CD4-positive, alpha-beta T cell treated with Interleukin-17A for 1 hour (primary cell): Measurements from ENCODE around the gene PRKCB.
A peak's percentile ranks its signal among the peaks of the same experiment; 100 is the strongest.

ENCODE experiments used
- DNase-seq: peaks from one replicate; pipeline ENCODE4 v3.0.0-alpha.2; 2020

Gene PRKCB

DNA sequence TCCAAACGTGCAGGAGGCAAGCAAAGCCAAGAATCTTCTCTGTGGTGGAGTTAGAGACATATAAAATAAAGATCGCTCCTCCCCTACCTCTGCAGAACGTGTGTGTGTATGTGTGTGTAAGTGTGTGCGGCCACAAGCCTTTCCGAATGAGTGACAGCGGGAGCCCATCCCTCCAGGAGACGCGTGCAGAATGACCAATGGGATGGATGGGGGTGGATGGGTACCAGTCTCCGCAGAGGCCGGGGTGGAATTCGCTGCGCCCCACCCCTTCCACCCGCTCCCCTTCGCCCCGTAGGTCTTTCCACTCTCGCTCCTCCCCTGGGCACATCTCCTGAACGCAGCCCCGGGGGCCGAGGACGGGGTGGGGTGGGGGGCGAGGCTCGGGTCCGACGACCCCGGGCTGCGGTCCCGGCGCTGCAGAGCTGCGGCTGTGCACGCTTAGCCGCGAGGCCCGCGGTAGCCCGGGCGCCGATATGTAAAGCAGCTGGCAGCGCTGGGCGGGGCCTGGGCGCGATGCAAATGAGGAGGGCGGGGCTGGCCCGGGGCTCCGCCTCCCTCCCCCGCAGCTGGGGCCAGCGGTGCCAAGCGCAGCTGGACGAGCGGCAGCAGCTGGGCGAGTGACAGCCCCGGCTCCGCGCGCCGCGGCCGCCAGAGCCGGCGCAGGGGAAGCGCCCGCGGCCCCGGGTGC lies at the start of gene PRKCB:
PRKCB (plus strand) TSS at position 594 of the 688 bp plus-strand sequence.
- DNase-seq, result peak; percentile 90

DNA sequence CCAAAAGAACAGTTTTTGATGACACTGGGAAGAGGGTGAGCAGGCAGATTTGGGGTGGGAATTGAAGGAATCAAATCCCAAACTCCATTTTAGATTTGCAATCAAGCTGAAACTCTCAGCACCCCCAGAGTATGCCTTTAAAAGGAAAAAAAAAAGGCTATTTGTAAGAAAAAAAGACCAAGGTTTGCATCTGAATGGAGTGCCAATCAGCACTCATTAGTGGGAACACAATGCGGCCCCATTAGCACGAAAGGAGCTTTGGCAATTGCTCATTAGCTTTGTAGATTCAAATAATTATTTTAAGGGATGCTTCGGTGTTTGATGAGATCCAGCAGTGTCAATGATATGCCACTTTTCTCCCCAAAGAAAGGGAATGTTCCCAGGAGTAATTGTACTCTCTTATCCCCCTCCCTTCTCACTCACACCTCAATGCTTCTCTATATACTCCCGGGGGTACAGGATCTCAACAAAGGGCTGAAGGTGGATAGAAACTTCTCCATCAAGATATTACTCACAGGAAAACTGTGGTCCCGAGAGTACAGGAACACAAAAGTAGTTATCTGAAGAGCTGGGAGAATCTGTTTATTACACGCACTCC lies 48.7 kb upstream of the PRKCB start:
- DNase-seq, result no peak

DNA sequence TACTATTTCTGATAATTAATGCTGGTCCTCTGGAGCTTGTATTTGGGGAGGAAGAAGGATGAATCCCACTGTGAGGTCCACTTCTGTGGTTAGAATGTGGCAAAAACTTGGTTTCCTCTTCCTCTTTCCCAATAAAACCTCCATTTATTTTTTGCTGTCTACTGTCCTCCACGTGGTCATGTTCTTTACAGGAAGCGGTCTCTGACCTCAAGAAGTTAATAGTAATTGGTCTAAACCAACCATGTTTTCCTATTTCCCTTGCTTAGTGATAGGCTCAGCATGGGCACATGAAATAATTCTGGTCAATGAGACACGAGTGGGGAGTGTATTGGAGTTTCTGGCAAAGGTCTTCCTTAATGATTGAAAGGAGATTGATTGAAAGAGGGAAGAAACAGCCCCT lies 47.1 kb upstream of the PRKCB start:
- no peak for DNase-seq

DNA sequence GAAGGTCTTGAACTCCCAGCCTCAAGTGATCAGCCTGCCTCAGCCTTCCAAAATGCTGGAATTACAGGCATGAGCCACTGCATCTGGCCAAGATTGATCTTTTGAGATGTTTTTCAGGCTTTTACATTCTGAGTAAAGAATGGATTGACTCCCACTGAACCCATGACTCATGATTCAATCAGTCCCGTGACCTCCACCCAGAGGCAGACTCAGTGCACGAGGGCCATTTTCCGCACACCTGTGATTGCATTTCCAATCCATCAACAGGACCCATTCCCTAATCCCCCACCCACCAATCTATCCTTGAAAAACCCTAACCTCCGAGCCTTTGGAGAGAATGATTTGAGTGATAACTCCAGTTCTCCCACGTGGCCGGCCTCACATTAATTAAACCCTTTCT lies 40.4 kb upstream of the PRKCB start:
- no peak for DNase-seq

DNA sequence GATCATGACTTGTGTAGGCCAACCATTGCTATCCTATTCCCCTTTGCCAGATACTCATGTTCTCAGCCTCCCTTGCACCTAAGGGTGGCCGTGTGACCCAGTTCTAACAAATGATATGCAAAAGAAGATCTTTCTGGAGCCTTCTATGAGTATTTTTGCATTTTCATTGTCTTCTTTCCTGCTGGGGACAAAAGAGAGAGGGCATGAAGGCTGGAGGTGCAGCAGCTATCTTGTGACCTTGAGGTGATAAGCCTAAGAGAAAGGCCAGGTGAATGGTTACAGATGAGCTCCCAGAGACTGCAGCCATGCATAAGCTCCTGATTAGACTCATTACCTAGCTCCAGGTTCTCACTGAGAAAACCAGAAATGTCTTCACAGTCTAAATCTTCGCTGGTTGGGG lies 38.8 kb upstream of the PRKCB start:
- DNase-seq, result no peak

DNA sequence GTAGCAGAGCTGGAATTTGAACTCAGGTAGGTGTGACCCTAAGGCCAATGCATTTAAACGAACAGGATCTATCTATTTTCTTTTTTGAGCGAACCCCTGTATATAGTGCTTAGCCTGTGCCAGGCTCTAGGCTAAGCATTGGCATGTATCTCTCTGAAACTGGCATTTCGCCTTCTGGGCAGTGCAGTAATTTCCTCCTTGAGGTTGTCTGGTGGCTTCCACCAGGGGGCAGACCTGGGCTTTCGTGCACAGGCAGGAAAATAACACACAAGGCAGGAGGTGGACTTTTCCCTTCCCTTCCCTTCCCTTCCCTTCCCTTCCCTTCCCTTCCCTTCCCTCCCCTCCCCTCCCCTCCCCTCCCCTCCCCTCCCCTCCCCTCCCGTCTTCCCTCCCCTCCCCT lies 34.4 kb upstream of the PRKCB start:
- peak; percentile 78 for DNase-seq

DNA sequence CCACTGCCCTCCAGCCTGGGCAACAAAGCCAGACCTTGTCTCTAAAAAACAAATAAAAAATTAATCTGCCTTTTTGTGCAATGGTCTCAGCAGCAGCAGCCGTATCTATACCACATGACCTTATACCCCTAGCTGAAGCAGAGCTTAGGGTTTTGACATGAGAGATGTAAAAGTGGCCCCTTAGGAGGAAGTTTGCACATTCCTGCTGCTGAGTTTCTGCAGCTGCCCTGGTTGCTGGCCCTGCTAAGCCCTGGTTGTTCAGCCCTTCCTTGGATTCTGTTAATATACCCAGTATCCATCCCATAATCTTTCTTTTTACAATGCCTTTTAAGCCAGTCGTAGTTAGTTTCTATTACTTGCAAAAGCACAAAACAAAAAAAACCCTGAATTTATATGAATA lies 33.0 kb upstream of the PRKCB start:
- no peak for DNase-seq

DNA sequence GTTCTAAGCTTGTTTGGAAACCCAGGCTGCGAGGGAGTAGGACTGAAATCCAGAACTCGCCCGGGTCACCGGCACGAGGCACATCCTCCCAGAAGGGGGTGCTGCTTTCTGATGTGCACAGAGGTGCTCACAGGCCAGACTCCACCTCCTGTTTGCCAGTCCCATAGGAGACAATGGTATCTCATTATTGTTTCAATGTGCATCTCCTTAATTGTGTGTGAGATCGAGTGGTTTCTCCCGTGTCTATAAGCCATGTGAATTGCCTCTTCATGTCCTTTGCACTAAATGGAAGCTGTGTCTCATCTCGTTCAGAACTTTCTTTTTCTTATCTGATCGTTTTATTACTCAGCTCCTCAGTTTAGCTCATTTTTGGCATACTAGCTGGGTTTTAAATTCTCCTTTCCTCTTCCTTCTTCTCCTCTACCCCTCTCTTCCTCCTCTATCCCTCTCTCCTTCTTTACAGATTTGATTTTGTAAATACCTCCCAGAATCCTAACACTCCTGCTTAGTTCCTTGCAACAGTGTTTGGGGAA lies 32.1 kb upstream of the PRKCB start:
- peak; percentile 81 for DNase-seq

DNA sequence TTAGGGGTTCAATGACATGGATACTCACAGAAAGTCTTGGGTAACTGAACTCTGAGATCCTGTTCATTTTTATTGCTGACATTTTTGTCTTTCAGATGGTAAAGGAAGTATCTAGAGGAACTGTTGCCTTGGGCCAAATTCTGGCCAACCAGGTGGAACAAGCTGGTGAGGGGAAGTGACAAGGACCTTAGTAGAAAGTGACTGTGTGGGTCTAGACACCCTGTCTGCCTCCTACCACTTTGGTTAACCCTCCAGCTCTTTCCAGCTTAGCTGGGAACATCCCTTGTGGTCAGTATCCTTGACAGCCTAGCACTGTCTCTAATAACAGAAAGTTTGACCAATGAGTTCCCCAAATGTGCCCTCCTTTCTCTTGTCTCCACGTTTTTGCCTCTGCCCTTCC lies 28.8 kb upstream of the PRKCB start:
- DNase-seq, result peak; percentile 13

DNA sequence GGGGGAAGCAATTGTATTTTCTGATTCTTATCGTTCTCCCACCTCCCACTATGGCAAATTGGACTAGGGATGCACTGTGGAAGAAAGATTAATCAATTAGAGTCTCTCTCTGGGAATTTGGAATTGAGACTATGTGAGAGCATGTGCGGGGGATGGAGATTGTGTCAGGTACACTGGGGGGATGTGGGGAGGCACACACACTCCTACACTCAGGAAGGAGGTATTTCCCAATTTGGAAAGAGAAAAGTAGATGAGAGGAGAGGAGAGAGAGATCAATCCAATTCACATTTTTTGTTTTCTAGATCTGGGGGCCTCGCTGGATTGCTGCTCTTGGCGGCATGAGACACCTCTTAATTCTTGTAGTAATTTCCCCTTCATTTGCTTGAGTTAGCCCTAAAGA lies 14.3 kb upstream of the PRKCB start:
- no peak for DNase-seq

DNA sequence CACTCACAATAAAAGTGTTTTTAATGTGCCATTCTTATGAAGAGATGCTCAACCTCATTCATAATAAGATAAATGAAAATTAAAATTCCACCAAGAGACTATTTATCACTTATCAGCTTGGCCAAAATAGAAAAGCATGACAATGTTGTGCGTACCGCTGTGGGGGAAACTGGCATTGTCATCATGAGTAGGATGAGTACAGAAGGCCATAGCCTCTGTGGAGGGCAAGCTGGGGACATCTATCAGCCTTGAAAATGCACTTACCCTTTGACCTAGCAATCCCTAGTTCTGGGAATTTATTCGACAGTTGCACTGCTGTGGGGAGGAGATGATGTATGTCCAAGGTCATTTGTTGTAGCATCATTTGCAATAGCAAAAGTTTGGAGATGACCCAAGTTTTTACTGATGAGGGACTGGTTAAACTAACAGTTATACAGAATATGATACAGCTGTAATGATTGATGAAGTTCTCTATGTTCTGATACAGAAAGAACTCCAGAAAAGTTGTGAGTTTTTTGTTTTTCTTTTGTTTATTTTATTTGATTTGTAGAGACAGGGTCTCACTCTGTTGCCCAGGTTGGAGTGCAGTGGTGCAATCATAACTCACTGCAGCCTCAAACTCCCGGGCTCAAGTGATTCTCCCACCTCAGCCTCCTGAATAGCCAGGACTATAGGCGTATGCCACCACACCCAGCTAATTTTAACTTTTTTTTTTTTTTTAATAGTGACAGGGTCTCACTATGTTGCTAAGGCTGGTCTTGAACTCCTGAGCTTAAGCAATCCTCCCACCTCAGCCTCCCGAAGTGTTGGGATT lies 13.7 kb upstream of the PRKCB start:
- no peak for DNase-seq

DNA sequence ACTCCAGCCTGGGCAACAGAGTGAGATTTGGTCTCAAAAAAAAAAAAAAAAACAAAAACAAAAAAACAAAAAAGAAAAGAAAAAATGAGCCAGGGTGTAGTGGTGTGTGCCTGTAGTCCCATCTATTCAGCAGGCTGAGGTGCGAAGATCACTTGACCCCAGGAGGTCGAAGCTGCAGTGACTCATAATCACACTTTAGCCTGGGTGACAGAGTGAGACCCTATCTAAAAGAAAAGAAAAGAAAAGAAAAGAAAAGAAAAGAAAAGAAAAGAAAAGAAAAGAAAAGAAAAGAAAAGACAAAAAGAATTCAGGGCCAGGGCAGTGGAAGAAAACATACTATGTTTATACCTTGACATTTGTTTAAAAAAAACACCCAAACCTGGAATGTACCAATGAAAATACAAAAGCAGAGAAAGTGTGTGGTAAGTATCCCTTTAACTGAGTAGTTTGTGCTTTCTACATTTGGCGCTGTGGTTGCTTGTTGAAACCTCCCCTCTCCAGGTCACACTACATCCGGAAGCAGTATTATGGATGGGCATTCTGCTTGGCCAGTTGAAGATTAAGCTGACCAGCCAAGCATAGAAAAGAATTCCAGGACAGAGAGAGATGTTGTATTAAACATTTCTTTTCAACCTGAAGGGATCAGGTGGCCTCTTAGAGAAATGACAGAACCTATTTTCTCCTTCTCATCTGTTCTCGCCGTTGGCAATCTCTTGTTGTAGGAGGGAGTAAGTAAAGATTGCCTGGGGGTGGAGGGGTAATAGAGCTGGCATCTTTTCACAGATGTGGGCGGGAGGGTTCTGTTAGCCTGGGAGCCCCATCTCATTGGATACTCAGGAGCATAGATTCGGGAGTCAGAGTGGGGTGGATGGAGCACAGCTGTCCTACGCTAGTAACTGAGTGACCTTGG lies 12.1 kb upstream of the PRKCB start:
- no peak for DNase-seq

DNA sequence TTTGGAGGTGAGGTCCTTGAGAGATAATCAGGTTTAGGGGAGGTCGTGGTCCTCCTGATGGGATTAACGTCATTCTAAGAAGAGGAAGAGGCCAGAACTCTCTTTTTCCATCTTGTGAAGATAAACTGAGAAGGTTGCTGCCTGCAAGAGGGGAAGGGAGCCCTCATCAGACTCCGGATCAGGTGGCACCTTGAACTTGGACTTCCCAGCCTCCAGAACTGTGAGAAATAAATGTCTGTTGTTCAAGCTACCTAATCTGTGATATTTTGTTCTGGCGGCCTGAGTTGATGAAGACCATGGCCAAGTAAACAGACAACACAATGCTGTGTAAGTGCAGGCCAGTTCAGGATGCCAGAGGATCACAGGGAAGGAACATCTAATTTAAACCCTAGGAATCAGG lies 10.9 kb upstream of the PRKCB start:
- DNase-seq, result no peak

DNA sequence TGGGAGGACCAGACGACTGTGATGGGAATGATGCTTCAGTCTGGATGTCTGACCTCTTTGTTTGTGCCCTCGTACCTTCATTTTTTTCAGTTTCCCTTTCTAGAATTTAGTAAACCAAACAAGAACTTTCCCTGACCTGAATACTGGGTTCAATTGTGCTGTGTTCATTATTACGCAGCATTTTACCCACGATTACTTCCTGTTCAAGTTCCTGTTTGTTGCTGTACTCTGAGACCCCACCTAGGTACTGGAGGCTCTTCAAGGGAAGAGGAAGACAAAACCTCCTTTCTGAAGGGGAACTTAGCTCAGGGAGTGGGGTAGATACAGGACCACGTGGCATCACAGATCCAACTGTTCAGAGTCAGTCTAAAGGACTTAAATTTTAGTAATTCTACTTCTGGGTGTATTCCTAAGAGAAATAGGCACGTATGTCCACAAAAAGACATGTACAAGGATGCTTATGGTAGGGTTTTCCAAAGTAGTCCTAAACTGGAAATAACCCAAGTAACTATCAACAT lies 9.2 kb upstream of the PRKCB start:
- peak; percentile 80 for DNase-seq

DNA sequence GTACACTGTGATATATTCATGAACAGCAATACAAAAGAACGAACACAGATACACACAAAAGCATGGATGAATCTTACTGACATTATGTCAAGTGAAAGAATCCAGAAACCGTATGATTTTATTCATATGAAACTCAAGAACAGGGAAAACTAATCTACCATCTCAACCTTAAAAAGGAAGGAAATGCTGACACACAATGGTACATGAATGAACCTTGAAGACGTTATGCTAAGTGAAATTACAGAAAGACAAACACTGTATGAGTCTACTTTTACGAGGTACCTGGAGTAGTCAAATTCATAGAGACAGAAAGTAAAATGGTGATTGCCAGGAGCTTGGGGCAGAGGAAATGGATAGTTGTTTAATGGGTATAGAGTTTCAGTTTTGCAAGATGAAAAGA lies 8.7 kb upstream of the PRKCB start:
- DNase-seq, result no peak

DNA sequence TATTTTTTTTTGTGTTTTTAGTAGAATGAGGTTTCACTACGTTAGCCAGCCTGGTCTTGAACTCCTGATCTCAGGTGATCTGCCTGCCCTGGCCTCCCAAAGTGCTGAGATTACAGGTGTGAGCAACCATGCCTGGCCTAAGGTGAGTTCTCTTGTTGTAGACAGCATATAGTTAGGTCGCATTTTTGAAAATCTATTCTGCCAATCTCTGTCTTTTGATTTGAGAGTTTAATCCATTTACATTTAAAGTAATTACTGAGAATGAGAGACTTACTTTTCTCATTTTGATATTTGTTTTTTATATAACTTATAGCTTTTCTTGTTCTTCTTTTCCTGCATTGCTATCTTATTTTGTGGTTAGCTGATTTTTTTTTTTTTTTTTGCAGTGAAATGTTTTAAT lies 6.3 kb upstream of the PRKCB start:
- no peak for DNase-seq

DNA sequence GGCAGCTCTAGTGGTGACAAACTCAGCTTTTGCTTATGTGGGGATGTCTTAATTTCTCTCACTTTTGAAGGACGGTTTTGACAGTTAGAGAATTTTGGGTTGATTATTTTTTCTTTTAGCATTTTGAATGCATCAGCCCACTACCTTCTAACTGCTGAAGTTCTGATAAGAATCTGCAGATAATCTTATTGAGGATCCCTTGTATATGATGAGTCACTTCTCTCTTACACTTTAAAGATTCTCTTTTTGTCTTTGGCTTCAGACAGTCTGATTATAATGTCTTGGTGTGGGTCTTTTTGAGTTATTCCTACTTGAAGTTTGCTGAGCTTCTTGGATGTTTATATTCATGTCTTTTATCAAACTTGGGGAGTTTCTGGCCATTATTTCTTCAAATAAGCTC lies 5.5 kb upstream of the PRKCB start:
- no peak for DNase-seq

DNA sequence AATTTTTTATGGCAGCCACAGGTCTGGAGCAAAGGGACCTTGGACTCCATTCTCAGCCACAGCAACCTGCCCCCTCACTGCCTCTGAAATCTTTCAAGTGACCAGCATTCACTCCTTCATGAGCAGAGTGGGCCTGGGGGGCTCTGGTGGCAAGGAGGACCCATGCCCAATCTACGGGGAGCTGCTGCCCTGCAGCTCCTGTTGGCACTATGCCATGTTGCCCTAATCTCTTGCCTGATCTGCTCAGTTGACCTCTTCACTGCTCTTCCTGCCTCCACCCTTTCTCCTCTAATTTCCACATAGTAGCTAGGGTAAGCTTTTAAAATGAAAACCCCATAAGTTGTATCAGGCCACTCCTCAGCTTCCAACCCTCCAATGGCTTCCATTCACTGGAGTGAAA lies 2.9 kb upstream of the PRKCB start:
- no peak for DNase-seq

DNA sequence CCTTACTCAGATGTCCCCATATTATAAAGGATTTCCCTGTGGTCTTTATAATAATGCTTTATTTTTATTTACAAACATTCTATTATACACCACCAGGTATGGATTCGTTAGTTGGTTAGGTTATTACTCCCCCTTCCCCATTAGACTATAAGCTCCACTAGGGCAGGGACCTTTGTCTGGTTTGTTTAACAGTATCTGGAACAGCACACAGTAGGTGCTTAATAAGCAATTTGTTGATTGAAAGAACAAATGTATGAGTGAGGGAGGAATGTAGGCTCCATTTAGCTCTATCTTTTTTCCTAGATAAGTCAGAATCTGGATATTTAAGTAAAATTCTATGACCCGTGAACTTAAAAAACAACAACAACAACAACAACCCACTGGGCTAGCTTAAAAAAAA lies 2.3 kb upstream of the PRKCB start:
- no peak for DNase-seq

DNA sequence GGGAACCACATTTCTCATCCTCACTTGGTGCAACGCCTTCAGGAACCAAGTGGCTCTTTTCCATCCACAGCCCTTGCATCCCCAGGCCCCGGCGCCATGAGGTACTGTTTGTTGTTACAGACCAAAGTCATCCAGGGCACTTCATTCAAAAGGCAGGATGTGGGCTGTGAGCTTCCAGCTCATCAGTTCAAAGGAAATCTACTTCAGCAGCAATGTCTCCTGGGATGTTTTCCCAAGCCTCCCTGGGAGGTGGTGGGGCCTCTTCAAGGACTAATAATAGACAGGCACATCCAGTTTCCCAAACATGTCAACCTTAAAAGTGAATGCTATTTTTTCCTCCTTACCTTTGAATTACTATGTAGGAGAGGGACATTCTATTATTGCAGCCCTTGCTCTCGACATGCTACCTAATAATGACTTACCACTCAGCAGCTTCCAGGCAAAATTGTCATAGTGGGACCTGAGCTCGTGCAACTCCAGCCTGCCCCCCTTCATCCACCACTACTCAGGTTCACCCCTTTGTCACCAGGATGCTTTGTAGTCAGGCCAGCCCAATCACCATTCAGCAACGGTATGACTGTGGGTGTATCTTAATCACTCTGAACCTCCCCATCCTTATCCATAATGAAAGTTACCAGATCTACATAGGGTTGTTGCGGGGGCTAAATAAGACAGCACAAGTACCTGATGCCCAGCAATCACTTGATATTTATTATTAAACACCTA lies 1.7 kb upstream of the PRKCB start:
- no peak for DNase-seq

DNA sequence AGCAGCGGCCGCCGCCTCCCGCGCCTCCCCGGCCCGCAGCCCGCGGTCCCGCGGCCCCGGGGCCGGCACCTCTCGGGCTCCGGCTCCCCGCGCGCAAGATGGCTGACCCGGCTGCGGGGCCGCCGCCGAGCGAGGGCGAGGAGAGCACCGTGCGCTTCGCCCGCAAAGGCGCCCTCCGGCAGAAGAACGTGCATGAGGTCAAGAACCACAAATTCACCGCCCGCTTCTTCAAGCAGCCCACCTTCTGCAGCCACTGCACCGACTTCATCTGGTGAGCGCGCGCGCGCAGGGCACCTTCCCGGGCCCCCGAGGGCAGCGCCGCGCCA lies 258 bp downstream of the PRKCB start:
- no peak for DNase-seq
